Activated CD8-positive, alpha-beta memory T cell treated with anti-CD3 and anti-CD28 coated beads for 1 hour (primary cell): Measurements from ENCODE around the gene PINK1.

Source experiments
- DNase-seq, 2 donors: peaks; one replicate each; pipeline ENCODE4 v3.0.0-alpha.2; 2020; ENCODE audit warnings: low read depth in 1 of 2; ENCODE audit errors: extremely low read depth in 1 of 2

Gene PINK1

DNA sequence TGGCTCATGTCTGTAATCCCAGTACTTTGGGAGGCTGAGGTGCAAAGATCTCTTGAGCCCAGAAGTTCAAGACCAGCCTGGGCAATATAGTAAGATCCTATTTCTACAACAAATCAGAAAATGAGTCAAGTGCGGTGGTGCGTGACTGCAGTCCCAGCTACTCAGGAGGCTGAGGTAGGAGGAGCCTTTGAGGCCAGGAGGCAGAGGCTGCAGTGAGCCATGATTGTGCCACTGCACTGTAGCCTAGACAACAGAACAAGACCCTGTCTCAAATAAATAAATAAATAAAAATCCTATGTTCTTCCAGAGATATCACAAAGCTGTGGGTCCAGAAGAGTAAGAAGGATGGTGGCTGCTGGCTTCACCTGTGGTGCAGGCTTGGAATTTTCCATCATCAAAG is 22.3 kb upstream of the PINK1 start:
- DNase-seq, result no peak

DNA sequence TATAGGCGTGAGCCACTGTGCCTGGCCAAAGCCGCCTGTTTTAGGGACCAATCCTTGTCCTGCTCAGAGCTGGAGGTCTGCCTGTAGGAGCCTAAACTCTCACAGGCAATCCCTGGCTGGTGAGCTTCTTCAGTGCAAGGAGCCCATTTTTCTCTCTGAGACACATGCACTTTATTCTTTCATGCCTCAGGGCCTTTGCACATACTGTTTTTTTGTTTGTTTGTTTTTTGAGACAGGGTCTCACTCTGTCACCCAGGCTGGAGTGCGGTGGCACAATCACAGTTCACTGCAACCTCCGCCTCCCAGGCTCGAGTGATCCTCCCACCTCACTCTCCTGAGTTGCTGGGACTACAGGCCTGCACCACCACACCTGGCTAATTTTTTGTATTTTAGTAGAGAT is 21.6 kb upstream of the PINK1 start:
- DNase-seq, result no peak

DNA sequence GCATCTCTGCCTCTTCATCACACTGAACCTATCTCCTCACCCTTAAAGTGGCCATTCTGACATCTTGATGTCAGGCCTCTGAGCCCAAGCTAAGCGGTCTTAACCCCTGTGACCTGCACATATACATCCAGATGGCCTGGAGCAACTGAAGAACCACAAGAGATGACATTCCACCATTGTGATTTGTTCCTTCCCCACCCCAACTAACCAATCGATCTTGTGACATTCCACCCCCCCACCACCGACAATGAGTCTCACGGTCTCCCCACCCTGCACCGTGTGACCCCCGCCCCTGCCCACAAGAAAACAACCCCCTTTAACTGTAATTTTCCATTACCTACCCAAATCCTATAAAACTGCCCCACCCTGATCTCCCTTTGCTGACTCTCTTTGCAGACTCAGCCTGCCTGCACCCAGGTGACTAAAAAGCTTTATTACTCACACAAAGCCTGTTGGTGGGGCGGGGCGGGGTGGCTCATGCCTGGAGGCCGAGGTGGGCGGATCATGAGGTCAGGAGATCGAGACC is 21.0 kb upstream of the PINK1 start:
- DNase-seq, result no peak

DNA sequence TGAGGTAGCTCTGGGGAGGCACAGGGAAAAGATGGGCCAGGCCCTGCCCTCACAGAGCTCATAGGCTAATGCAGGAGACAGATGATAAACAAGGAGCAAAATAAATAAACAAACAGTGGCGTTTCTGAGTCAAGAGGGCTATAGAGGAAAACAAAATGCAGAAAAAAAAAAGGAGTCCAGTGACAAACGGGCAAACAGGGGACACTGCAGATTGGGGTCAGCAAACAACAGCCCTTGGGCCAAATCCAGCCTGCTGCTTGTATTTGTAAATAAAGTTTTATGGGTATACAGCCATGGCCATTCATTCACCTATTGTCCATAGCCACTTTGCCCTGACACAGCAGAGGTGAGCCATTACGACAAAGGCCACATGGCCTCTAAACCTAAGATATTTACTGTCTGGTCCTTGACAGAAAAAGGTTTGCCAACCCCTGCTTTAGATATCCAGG is 19.1 kb upstream of the PINK1 start:
- no peak for DNase-seq

DNA sequence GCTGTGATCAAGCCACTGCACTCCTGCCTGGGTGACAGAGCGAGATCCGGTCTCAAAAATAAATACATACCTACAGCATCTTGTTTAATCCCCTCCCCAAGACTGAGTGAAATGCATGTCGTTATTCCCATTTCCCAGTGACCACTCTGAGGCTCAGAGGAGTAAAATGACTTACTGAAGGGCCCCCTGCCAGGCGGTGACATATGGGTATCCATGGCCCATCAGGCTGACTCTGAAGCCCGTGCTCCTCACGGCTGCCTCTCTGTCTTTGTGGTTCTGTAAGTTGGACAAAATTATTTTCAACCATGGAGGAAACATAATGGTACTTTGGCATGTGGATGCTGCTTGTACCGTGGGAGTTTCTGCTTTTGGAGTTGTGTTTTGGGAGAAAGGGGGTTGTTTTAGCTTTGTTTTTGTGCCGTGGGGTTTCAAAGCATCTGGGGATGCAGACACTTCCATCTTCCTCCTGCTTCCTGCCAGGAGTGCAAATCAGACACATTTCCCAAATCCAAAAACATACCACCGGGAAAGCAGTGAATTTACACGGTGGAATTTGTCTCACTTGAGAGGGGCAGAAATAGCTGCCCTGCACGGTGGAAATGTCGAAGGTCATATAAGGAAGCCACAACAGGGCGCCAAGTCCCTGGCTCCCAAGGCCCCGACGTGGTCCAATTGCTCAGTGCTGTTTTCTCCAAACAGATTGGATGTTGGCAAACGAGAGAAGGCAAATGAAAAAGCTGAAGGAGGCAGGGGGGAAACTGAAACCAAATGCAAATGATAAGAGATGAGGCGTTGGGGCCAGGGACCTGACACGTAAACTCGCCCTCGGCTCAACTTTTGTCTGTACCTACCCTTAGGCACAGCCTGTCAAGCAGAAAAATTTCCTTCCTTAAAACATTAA is 17.1 kb upstream of the PINK1 start:
- no peak for DNase-seq

DNA sequence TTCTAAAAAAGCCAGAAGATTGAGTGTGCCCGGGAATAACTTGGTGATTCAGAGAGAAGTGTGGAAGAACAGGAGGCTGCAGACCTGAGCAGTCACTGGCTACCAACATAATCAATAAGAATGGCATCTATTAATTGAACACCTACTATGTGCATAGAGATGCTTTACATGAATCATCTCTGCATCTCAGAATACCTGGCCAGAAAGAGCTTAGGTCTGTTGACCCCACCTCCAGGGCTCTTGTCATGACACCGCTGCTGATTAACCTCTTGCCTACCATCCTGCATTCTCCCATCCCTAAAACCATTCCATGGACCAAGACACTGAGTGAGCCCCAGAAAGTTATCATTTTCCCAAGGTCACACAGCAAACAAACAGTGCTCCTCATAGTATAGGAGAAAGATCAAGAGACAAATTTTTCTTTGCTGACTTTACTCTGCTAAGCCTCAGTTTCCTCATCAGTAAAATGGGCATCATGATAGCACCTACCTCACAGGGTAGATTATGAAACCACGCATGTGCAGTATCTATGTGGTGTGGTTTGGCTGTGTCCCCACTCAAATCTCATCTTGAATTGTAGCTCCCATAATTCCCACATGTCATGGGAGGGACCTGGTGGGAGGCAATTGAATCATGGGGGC is 16.3 kb upstream of the PINK1 start:
- no peak for DNase-seq

DNA sequence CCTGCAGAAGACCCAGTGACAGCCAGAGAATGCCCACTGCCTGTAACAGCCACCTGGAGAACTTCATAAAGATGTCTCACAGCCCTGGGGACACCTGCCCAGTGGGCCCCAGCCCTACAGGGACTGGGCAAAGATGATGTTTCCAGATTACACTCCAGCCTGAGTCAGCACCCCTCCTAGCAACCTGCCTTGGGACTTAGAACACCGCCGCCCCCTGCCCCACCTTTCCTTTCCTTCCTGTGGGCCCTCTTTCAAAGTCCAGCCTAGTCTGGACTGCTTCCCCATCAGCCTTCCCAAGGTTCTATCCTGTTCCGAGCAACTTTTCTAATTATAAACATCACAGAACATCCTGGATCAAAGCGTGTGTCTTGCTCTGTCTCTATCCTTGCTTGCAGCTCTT is 14.7 kb upstream of the PINK1 start:
- DNase-seq, result no peak

DNA sequence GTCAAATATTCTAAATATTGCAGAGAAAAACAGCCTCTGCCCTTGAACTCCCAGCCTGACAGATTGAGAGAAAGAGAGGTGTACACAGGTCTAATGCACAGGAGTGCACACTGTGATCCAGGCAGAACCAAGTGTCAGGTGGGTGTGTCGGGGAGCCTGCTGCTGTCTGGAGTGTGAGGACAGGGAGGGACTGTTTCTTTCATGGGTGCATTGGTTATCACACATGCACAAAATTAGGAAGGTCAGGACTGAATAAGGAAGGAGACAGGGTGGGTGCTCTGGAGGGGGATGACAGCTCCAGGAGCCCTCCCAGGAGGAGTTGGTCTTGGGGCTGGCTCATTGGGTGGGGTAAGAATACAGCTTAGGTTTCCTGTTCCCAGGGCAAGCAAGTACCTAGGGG is 13.3 kb upstream of the PINK1 start:
- no peak for DNase-seq

DNA sequence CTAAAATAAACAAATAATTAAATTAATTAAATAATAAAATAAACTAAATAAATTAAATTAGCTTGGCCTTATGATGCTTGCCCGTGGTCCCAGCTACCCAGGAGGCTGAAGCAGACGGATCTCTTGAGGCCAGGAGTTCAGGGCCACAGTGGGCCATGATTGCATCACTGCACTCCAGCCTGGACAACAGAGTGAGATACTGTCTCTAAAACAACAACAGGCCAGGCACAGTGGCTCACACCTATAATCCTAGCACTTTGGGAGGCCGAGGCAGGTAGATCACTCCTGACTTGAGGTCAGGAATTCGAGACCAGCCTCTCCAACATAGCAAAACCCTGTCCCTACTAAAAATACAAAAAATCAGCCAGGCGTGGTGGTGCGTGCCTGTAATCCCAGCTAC is 12.2 kb upstream of the PINK1 start:
- no peak for DNase-seq

DNA sequence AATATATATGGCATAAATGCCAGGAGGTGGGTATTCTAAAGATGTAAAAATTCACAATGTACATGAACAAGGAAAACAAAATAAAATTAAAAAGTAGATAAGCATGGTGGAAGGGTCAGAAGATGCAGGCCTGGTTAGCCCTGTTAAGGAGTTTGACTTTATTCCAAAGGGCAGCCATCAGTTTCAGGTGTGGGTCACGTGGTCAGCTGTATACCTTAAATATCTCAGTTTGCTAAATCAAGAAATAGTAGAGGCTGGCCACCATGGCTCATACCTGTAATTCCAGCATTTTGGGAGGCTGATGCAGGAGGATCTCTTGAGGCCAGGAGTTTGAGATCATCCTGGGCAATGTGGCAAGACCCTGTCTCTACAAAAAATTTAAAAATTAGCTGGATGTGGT is 8.5 kb upstream of the PINK1 start:
- no peak for DNase-seq

DNA sequence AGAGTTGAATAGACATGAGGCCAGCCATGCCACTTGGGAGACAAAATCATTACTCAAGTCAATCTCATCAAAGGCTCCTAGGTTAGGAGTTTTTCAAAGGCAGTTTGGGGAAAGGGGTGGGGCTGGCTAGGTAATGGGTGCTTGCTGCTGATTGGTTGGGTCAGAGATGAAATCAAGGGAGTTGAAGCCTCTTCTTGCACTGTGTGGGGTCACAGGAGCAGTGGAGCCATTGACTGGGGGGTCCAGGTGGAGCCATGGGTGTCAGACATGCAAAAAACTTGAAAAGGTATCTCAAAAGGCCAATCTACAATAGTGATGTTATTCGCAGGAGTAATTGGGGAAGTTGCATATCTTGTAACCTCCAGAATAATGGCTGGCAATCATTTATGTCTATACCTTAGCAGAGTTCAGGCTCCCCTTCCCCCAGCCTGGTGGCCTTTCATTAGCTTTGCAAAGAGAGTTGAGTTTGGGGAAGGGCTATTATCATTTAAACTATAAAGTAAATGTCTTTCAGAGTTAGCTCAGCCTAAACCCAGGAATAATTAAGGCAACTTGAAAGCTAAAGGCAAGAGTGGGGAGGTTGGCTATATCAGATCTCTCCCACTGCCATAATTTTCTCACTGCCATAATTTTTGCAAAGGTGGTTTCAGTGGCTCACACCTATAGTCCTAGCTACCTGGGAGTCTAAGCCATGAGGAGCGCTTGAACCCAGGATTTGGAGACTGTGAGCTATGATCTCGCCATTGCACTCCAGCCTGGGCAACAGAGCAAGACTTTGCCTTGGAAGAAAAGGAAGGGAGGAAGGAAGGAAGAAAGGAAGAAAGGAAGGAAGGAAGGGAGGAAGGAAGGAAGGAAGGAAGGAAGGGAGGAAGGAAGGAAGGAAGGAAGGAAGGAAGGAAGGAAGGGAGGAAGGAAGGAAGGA is 7.8 kb upstream of the PINK1 start:
- DNase-seq, result no peak

DNA sequence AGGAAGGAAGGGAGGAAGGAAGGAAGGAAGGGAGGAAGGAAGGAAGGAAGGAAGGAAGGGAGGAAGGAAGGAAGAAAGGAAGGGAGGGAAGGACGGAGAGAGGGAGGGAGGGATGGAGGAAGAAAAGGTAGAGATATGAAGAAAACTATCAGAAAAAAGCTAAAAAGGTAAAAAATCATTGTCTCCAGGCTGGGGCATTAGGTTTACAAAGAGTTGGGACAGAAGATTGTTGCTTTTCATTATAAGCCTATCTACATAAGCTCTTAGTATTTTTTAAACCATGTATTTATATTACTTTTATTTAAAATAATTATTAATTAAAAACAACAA is 7.2 kb upstream of the PINK1 start:
- DNase-seq, result no peak

DNA sequence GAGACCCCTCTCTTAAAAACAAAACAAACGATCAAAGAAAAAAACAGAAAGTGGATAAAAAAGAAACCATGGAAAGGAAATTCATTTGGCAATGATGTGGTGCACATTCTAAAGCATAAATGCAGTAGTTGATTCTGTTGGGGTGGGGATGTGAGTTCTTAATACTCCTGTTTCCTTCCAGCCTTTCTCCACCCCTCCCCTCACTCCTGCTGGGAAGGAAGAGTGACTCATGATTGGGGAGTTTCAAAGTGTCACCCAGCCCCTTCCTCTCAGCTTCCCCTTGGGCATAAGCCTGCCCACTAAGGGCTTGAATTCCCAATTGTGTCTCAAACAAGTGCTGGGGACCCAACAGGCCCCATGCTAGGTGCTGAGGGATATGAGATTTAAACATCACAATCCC is 6.7 kb upstream of the PINK1 start:
- no peak for DNase-seq

DNA sequence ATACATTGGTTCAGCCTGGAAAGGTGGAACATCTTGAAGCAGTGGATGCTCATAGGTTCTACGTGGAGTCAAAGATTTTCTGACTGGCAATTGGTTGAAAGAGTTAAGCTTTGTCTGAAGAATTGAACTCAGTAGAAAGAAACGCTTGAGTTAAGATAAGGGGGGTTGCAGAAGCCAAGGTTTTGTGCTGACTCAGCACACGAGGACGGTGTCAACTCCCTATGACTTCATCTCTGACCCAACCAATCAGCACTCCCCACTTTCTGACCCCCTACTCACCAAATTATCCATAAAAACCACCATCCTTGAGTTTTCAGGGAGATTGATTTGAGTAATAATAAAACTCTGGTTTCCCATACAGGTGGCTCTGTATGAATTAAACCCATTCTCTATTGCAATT is 2.5 kb upstream of the PINK1 start:
- DNase-seq, result no peak

DNA sequence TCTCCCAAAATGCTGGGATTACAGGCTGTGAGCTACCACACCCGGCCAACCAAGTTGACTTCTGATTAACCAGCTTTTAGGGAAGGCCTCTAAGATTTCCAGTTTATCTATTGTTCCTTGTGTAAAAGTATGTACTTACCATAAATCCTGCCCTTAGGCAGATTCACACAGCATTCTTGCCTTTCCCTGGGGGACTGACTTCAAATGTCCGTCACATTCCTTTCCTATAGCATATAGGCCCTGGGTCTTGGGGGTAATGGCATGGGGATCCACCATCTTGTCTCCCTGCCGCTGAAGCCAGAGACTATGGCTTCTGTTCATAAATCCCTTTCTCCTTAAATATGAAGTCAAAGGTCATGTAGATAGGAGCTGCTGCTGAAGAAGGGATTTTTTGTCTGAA is 872 bp upstream of the PINK1 start:
- no peak for DNase-seq

DNA sequence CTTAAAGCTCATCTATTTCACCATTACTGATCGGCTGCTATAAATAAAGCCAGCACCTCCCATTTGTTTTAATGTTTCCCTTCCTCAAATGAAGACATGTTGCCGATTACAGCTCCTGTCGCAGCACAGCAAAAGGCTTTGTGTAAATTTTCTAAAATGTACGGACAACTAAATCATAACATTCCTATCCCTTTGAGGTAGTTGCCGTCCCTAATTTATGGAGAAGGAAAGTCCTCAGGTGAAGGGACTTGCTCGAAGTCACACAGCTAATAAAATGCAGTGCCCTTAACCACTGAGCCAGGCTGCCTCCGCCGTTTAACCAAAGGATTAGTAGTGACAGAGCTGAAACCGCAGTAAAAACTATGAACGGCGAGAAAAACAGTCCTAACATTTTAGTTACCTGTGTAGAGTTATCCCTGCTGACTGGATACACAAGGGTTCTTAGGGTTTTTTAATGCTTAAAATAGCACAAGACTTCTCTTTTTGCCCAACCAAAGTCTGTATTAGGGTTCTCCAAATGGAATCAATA is 871 bp downstream of the PINK1 start:
- no peak for DNase-seq

DNA sequence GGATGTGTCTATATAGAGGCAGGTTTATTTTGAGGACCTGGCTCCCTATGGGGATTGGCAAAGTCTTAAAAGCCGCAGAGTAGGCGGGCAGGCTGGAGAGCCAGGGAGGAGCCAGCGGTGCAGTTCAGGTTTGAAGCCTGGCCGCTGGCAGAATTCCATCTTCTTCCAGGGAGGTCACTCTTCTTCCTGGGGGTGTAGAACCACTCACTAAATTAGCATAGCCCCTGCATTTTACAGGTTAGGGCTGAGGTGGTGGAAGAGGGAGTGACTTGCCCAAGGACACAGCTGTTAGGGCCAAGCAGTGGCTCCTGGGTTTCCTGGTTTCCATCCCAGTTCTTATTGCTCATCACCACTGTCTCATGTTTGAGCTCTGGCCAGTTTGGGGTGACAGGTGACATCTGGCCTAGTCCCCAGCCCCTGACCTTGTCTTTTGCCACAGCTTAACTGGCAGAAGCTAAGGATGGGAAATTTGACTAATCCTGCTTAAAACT is 1.4 kb downstream of the PINK1 start:
- DNase-seq, result no peak

DNA sequence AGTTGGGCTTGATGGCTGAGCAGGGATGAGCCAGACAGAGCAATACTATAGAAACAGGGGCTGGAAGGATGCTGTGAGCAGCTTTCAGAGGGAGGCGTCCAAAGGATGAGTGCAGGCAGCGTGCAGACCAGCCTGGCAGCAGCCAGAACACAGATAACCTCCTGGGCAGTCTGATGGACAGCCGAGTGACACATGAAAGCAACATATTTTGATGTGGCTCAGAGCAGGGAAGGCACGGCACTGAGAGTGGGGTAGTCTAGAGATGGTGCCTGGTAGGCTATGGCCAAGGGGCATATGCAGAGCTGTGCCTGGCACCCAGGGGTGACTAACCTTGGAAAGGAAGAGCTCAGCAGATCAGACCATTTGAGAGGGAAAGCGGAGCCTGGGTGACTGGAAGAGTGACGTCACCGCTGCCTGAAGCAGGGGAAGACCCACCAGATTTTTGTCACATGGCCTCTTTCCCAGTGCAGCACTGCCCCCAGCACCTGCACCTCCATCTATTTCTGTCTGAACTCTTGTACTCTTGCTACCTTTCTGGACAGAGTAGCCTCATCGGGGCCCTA is 3.6 kb downstream of the PINK1 start:
- DNase-seq, result no peak

DNA sequence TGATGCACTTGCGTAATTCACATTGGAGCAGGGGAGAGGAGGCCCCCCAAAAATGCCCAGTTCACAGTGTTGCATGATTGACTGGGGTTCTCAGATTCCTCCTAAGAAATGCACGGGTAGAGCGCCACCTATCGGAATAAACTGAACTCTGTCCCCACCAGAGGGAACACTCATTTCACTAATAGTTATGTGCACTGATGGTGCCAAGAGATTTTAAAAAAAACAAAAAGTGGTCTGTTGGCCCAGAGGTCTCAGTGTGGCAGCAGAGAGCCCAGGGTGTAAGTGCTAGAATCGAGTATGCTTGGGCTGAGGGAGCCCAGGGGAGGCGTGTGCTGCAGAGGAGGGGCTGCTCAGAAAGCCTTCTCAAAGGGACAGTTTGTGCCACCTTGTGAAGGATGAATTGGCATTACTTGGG is 6.9 kb downstream of the PINK1 start:
- peak in 1 of 2 donors; percentile 35 for DNase-seq

DNA sequence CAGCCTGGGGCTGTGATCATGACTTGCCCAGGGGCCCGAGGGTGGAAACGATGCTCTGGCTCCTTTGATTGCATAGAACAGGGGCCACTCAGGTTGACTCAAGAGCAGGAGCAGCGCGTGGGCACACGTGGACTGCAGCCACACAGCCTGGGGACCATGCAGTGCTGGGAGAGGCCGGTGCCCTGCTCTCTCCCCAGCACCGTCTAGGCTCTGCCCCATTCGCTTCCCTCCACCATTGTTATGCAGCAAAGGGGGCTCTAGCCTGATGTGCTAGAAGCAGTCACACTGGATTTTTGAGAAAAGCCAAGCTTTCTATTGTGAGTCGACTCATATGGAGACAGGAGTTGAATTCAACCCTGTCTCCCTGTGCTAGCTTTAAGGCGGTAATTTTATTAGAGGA is 8.7 kb downstream of the PINK1 start:
- DNase-seq, result no peak

DNA sequence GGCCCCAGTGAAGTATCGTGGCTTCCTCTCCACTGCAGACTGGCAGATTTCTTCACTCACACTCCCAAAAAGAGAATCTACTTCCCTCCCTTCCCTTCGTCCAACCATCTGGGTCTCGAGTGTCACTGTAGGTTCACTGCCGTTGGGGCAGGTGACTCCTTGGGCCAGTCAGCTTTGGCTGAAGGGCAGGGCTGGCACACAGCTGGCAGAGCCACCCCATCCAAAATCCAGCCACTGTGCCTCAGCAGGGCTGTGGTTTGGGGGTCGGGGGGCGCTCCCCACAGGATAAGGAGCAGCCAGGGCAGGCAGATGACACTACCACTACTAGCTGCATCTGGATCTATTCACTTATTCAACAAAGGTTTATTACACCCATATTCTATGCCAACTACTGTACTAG is 9.8 kb downstream of the PINK1 start:
- DNase-seq, result no peak
